22Rv1 (cell line): ENCODE results near the gene FAM151A.

Source experiments
- H3K27ac ChIP-seq: fragments of 450-650 bp; 2 replicates; pipeline ENCODE4 v1.5.1; 2017
- CTCF ChIP-seq: fragments of 450-650 bp; IDR thresholded peaks from 2 replicates; pipeline ENCODE4 v1.5.1; 2017; ENCODE audit warnings: mild to moderate bottlenecking
- ZFX ChIP-seq: fragments of 450-650 bp; IDR thresholded peaks from 2 replicates; pipeline ENCODE4 v1.6.1; 2017; ENCODE audit warnings: antibody characterized with exemption, borderline replicate concordance

Gene FAM151A

GRCh38 chr1:54575161-54575560 lies 48.2 kb downstream of the FAM151A start:
- TF ChIP-seq CTCF (no peak), ZFX (no peak)
- no peak overlapping the region for H3K27ac ChIP-seq

DNA sequence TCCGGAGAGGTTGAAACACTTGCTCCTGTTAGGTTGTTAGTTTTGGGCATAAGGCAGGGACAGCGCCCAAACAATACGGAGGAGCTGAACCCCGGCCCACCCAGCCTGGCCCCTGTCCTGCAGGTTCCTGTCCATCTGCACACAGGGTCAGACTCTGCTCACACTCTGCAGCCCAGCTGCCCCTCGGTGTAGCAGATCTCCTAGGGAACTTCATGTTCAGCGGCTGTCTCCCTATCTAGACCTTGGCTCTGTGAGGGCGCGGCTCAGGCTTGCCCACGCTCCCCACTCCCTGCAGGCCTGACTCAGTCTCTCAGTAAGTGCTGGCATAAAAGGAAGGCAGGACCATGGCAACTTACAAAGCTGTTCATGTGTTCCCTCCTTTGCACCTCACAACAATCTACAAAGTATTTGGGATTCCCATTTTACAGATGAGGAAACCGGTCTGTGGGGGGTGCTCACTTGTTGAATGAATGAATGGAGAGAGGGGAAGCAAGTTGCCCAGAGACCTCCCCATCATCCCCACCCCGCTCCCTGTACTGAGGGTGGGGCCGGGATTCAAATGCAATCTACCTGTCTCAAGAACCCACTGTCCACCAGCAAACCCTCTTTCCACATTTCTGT lies 49.1 kb downstream of the FAM151A start:
- H3K27ac ChIP-seq: no peak overlapping the region
- TF ChIP-seq CTCF (no peak), ZFX (no peak)

DNA sequence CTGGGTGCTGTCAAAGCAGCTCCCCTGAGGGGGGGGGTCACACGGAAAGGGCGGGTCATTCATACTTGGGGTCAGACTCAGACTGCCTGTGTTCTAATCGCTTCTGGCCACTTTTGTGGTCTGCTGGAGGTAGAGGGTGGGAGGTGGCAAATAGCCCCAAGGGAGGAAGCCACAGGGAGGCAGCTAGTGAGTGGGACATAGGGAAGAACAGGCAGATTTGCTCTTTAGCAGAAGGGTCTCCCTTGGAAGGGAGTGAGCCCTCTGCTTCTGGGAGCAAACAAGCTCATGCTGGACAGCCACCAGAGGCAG lies 50.8 kb downstream of the FAM151A start:
- no peak for TF ChIP-seq CTCF
- no peak for TF ChIP-seq ZFX
- no peak overlapping the region for H3K27ac ChIP-seq

DNA sequence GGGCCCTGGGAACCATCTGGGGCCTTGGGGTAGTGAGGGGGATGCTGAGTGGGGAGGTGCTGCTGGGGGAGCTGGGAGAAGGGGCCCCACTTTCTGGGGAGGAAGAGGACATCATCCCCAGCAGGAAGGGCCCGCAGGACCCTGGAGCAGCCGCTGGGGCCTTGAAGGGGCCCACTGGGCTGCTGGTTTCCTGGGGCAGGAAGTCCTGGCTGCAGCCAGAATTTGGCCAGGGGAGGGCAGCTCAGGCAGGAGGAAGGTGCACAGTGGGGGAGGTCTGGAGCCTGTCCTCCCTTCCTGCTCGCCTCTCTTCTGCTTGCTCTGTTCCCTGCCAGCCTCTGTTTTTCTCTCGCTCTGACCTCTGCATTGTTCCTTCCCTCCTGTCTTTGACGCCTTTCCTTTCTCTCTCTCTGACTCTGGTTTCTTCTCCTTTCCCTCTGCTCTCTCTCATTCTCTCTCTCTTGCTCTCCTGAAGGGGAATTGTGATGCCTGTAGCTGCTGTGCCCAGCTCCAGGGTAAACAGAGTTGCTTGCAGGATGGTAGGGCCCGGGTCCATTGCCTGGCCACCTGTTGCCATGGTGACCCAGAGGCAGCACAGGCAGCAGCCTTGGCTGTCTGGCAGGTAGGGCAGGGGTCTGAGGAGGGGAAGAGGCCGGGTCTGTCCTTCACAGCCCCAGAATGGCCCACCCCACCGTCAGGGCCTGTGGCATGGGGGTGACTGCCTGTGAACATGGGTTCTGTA lies 51.4 kb downstream of the FAM151A start:
- H3K27ac ChIP-seq: no peak overlapping the region
- TF ChIP-seq CTCF: no peak
- TF ChIP-seq ZFX: no peak

- H3K27ac ChIP-seq: no peak overlapping the region
- TF ChIP-seq CTCF: no peak
- TF ChIP-seq ZFX: no peak
Observed at GRCh38 chr1:54571326-54571725, 52.0 kb downstream of the FAM151A start.

GRCh38 chr1:54570161-54570560 lies 53.2 kb downstream of the FAM151A start:
- no peak overlapping the region for H3K27ac ChIP-seq
- TF ChIP-seq CTCF (no peak), ZFX (no peak)

DNA sequence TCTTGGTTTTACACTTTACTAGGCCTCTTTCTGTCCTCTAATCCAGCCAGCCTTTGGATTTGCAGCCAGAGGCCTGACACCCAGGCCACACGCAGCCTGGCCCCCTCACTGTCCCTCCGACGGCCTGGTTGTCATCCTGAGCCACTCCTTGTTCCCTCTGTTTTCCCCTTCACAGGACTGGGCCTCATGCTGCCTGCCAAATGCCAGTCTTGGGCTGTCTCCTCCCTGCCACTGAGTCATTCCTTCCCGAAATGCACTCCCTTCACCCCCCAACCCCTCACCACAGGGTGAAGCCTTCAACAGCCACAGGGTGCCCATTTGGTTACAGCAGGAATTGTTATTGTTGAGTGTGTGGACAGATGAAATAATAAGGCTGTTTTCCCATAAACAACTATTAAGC lies 54.0 kb downstream of the FAM151A start:
- no peak for TF ChIP-seq CTCF
- TF ChIP-seq ZFX: no peak
- no peak overlapping the region for H3K27ac ChIP-seq
